Left ventricle myocardium superior (tissue), 1 donor: ENCODE data around the gene SLC1A2. TPM values are rescaled to one million over a fixed set of nuclear protein-coding genes. Genes with fewer than 3 reads are reported as not detected.

Experiments used
- ATAC-seq: fragments of 200-7000 bp; cut with Tn5 transposase; one replicate; pipeline ENCODE4 v1.9.1; 2020; ENCODE audit warnings: mild to moderate bottlenecking, moderate library complexity
- DNase-seq: peaks from one replicate; pipeline ENCODE4 v3.0.0-alpha.2; 2020
- intact Hi-C: fragments of 100-400 bp; cut with micrococcal nuclease; formaldehyde crosslinking; loops from one replicate; pipeline ENCODE4 v1.11.0; 2022
- total RNA-seq: library from RNA; stranded (reverse); fragmentation: NEBNext Ultra II Directional; extraction: Animal tissue kit (Norgen Biotek cat#: 25700); gene quantifications from one replicate; pipeline ENCODE4 v1.2.1, GENCODE V29; 2021
- donor health status: DM: no; HTN: yes; CAD: no; lungs with severe emphysema.

Gene SLC1A2
- total RNA-seq, 1 donor from 2014 or later: 2.7 TPM

DNA sequence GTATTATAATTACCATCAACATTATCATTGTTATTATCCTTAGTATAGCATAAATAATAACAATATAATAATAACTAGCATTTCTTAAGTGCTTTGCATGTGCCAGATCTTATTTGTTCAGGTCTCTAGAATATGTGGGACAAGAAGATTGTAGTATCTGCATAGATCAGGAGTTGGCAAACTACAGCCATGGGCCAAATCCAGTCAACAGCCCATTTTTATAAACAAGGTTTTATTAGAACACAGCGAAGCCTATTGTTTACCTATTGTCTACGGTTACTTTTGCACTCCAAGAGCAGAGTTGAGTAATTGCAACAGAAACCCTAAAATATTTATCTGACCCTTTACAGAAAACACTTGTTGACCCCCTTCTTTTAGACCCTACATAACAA is 81.4 kb downstream of the SLC1A2 start:
- no peak for ATAC-seq
- intact Hi-C loops: no loop called here

DNA sequence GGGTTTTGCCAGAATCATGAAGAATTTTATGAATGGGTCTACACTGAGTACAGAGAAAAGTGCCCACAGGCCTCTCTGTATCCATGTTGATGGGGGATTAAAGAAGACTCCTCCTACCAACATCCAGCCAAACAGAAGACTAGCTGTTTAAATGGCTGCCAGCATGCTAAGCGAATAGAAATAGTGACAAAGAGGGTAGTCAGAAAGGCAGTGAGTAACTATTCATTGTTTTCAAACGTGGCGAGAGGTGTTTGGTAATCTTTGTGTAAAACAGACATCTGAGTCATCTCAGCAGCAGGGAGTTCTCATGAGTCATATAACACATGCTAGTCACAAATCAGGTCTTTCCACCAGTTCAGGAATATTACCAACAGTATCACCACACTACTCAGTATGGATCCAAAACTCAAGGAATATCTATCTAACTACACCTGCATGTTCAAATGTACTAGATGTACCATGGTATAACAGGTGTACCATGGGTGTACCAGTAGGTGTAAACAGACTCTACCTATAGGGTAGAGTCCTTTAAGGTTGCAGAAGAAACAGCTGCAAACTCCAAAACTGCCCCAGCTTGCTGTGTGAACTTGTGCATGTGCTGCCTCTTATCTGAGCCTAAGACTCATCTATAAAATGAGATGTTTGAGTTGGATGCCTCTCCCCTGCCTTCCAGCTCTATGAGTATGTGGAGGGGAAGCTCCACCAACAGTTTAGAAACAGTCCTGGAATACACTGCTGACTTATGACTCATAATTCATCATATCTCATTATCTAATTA is 82.0 kb downstream of the SLC1A2 start:
- DNase-seq (no peak), ATAC-seq (no peak)
- intact Hi-C loops: no loop called here

More for the DNA sequence above, 81.4 kb downstream of the SLC1A2 start:
- no peak for DNase-seq

DNA sequence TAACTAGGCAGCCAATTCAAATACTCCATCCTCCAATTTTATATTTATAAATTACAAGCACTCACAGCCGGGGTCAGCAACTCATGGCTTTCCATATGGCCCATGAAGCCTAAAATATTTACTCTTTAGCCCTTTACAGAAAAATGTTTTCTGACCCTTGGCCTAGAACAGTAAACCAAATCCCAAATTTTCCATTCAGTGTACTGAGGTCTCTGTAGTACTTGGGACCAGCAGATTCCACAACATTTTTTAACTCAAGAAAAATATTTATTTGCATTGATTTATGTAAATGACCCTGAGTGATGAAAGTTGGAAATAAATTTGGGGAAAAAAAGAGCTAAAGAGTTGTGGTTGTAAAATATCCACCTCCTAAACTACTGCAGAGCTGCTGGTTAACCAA is 82.6 kb downstream of the SLC1A2 start:
- ATAC-seq (no peak), DNase-seq (no peak)
- intact Hi-C loops: no loop called here

DNA sequence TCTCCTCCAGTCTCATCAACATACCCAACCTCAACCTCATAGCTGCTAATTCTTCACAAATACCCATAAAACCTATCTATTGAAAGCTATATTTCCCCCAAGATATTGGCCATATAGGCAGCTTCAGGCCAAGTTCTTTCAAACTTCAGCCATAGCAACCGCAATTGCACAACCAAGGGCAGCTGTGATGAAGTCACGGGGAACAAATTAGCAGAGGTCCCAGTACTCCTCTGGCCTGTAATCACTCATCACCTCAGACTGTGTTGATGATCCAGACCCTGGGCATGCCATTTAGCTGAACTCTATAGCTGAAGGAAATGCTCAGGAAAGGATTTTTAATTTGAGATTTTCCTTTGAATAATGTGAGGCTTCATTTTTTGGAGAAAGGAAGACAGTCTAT is 84.1 kb downstream of the SLC1A2 start:
- DNase-seq (no peak), ATAC-seq (peak; percentile 70)
- intact Hi-C loops: no loop called here

DNA sequence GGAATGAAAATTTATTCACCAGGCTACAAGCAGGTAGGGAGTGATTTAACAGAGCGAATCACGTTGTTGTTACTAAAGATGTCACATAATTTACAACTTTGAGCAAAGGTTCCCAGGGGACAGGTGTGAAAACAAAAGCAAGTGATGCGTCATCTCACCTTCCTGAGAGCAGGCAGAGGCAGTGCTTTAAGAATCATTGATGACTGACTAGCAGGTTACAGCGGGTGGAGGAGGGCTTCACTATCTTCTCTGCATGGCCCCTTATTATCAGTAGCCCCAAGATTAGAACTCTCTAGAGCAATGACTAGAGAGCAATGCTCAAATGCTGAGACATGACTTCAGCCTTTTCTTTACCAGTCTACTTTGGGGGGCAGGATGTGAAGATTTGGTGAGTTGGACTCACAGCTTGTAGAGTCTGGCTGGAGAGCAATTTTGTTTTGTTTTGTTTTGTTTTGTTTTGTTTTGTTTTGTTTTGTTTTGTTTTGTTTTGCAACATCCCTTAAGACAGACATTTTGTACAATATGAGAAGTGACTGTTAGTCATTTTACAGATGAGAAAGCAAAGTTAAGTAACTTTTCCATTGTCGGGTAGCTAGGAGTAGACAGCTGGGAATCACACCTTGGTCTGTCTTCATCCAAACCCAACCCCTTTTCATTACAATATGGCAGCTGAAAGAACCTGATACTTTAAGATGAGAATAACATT is 84.8 kb downstream of the SLC1A2 start:
- ATAC-seq (no peak), DNase-seq (no peak)
- intact Hi-C loops: no loop called here

DNA sequence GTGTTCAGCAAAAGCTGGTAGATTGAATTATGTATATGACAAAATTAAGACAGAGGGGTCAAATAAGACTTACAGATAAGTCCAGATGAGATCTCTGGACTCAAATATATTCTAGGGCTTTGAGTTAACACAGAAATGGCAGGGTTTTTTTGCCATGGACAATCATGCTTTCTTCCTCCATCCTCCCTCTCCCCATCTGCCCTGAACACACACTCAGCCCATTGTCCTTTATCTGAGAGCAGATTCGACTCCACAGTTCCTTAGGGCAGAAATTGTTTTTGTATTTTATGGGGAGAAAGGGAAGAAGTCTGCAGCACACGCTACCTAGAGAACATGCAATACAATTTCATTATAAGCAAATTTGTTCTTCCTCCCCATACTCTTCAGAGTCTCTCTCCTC is 86.8 kb downstream of the SLC1A2 start:
- DNase-seq (no peak), ATAC-seq (no peak)
- intact Hi-C loops: no loop called here

DNA sequence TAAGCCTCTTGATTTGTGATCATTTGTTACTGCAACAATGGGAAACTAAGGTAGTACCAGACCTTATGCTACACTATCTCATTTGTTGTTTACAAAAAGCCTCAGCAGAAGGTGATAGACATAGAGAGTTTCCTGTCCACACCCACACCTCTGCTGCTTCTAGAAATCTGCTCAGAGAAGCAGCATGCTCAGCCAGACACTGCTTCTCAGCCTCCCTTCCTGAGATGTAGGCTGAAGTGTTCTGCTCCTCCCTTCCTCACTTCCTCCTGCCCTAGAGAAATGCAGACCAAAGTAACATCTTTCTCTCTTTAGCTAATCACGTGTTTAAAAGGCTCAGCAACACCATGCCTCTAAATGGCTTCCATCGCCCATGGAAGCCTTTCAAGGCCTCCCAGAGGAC is 88.4 kb downstream of the SLC1A2 start:
- DNase-seq: no peak
- peak; percentile 26 for ATAC-seq
- intact Hi-C loops: no loop called here

DNA sequence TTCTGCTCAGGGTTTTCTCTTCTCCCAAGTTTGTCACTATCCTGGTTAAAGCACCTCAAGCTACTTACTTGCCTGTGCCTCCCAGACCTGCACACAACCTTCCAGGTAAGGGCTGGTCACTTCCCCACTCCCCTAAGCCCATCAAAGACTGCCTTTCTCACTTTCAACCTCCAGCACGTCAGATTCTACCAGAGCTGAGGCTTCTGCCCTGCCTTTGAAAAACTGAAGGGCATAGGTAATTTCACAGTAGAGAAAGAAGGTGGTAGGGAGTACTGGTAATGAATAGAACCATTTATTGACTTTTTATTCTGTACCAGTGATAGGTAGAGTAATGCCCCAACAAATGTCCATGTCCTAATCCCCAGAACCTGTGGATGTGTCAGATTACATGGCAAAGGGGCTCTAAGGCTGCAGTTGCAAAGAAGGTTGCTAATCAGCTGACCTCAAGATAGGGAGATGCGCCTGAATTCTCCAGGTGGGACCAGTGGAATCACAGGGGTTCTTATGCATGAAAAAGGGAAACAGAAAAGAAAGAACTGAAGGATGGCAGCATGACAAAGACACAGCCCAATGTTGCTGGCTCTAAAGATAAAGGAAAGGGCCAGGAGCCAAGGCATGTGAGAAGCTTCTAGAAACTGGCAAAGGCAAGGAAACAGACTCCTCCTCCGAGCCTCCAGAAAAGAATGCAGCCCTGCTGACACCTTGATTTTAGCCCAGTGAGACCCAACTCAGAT is 89.0 kb downstream of the SLC1A2 start:
- intact Hi-C loops: no loop called here
- ATAC-seq (no peak), DNase-seq (no peak)

DNA sequence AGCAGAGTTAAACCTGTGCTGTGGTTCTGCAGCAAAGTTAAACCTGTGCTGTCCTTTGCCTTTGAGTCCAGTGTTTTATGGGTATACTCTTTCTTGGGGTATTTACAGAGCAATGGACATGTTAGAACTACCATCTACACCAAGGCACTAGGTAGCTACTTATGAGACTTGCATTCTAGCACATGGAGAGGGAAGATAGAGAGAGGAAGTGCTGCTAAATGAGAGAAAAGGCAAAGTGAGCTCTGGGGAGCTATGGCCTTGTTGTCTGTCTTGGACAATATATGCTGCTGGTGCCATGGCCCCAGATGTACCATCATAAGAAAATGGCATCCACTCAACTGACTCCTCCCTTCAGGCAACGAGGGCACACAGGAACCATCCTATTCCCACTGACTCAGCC is 91.5 kb downstream of the SLC1A2 start:
- no peak for DNase-seq
- no peak for ATAC-seq
- intact Hi-C loops: no loop called here

DNA sequence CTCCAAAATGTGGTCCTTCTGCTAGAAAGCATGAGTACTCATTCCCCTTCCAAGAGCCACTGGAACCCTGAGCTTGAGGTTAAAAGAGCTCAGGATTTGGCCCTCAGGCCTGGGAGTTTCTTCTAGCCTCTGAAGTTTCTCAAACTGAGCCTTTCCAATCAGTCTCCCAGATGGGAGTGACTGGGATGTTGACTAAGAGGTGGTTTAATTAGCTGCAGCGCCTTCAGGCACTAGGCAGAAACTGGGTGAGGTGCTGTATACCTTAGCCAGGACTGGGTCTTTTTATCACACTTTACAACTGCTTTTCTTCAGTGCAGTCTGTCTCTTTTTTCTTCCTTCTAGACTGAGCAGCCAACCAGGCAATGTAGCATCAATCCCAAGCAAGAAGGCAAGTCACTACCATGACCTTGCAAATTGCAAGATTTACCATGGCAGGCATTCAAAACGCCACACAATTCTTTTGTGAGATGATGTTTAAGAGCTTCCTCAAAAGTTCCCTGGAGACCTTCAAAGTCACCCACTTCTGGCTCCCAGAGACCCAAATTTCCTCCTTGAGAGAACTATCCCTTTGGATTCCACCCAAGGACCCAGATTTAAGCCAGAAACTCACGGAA is 93.0 kb downstream of the SLC1A2 start:
- ATAC-seq (no peak), DNase-seq (no peak)
- intact Hi-C loops: no loop called here

DNA sequence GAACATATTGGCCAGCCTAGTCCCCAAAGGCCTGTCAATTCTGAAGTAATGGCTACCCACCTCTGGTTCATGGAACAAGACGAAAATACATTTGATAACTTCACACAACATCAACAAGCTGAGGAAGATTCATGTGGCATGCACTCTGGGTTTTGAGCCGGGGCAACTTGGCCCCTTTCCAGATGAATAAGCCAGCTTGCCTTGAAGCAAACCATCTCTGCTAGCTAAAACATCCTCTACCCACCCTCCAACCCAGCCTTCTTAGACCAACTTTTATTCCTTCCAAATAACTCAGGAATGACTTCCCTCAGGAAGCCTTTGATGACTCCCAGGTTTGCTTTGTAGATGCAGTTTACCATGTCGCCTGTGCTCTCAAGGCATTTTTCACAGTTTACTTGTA is 94.4 kb downstream of the SLC1A2 start:
- ATAC-seq (no peak), DNase-seq (no peak)
- intact Hi-C loops: no loop called here

DNA sequence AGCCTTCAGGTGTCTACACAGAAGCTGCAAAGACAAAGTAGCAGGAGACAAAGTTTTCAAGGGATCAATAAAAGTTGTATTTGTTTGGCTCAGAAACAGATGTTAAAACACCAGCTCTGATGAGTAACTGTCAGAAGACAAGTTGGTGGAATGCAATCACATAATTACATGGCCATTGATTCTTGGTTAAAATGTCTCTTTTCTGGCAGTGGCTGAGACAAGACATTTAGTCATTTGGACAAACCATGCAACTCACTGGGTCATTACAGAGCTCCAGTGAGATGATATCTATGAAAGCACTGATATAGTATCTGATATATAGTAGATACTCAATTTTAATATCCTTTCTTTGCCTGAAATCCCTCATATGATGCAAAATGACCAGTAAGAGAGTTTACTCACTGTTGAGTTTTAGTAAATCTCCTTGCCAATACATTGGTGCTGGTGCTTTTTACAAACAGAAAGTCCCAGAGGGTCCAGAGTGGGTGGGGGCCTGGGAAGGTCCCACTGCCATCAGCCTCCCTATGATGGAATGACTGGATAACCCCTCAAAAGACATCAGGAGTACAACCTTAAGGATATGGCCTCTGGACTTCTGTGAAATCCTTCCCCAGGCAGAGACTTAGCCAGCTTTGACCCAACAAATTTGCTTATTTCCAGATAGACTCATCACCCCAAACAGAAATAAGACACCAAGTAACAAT is 95.0 kb downstream of the SLC1A2 start:
- DNase-seq: no peak
- intact Hi-C loops: no loop called here
- no peak for ATAC-seq

DNA sequence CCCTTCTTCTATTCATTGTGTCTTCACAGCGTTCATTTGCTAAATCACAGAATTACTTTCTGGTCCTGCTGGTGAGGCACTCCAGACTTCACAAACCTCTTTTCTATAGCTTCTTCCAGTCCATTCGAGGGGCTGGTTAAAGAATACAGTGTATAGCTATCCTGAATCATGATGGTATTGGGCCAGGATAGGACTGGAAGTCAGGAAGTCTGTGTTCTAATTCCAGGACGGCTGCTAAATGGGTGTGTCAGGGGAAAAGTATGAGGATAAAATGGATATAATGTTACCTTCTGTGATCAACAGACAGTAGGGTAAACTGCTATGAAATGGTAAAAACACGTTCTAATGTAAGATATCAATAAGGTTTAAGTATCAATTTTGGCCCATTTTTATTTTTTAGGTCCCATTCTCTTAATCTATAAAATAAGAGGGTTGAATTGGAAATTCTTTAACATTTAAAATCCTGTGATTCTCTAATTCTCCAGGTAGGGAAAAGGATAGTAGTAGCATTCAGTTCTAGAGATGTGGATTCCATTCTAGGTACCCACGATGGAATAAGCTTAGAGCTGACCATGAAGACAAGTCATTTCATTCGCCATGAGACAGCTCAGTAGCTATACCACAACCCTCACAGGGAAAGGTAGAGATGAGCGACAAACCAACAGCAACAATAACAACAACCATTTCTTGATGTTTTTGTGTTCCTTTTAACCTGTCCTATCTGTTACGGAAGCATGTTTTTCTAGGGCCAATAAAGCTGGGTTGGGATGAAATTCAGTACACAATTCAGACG is 96.1 kb downstream of the SLC1A2 start:
- intact Hi-C loops: no loop called here

DNA sequence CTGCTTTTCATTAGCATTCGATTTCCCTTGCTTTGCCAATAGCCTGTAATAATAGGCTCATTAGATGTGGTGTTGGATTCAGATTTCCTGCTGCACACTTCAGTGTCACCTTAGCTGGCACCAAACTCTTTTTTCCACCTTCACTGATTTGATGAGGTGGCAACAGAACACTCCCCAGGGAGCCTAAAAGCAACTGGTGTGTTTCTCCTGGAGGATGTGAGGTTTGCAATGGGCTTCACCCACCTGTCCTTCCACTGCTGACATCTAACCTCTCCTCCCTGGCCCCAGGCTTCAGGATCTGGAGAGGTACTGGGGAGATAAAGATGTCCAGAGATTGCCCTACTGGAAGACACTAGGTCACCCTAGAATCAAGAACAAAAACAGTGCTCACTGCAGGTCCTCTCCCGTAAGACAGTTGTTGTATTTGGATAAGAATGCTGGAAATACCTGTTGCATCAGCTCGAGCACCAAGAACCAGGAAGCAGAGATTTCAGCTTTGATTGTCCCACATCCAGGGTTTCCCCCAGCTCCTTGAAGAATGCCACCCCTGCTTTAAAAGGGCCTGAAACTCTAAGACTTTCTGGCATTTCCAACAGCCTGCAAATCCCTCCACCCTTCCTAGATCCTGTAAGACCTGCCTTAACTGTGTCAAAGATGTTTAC is 96.9 kb downstream of the SLC1A2 start:
- ATAC-seq (no peak), DNase-seq (no peak)
- intact Hi-C loops: no loop called here

More for the DNA sequence above, 96.1 kb downstream of the SLC1A2 start:
- no peak for DNase-seq
- ATAC-seq: no peak

DNA sequence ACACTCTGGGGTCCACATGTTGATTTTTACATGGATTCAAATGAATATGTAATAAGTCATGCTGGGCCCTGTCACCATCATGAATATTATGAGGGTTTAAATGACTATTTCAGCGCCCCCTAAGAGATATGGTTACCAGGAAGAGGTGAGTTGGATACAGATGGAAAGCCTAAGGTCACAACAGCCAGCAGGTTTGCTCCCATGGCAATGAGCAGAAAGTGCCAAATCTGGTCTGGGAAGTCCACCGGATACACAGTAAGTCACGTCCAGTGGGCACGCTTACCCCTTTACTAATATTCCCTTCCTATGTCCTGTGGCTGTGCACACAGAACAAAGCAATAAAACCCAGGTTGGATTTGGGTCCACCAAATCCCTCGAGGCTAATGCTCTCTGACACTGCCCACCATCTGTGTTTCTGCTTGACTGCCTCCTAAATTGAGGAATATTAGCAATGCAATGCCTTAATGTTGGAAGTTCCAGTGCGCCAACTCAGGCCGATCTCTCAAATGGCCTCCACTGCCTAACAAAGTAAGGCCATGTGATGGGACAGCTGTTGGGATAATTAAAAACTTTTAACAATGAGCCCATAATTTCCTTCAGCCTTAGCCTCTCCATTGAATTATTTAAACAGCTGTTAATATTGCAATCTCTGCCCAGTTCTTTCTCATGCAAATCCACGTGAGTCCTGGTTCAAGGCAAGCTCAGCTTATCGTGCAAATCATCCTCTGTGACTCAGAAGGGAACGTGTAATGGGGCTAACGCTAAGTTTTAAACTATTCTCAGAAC is 97.6 kb downstream of the SLC1A2 start:
- DNase-seq (no peak), ATAC-seq (peak; percentile 76)
- intact Hi-C loops: no loop called here

DNA sequence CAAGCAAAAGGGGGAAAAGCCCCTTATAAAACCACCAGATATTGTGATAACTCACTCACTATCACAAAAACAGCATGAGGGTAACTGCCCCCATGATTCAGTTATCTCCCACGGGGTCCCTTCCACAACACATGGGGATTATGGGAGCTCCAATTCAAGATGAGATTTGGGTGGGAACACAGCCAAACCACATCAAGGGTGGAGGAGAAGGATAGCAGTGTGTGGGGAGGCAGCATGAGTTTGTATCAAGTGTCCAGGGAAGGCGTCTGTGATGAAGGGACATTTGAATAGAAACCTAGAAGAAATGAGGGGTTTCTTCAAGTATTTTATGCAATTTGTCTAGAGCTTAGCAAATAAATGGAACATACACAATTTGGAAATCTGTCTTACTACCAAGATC is 98.2 kb downstream of the SLC1A2 start:
- no peak for DNase-seq
- no peak for ATAC-seq
- intact Hi-C loops: no loop called here
